HG03108 (cell line): ENCODE results near the gene CD52.
A peak's percentile ranks its signal among the peaks of the same experiment; 100 is the strongest.
"Not testable (repeated sequence)": the region's sequence is repeated elsewhere in the genome, so short reads cannot be mapped to it uniquely, and the experiment has no call there.

Experiments
- ATAC-seq: cut with Tn5 transposase; IDR thresholded peaks from one replicate; pipeline ENCODE4 v1.9.1; 2021; ENCODE audit warnings: moderate library complexity; ENCODE audit not compliant: unreplicated experiment

The CD52 gene

GRCh38 chr1:26283871-26284596 is 33.7 kb upstream of the CD52 start:
- no peak for ATAC-seq

- ATAC-seq: no peak
Measured at GRCh38 chr1:26284597-26285347, 33.0 kb upstream of the CD52 start.

GRCh38 chr1:26285366-26286063 is 32.2 kb upstream of the CD52 start:
- no peak for ATAC-seq

- ATAC-seq: no peak
Measured at GRCh38 chr1:26286064-26286416, 31.7 kb upstream of the CD52 start.

GRCh38 chr1:26287033-26287711 is 30.6 kb upstream of the CD52 start:
- ATAC-seq: peak; percentile 36

GRCh38 chr1:26287811-26288210 is 29.9 kb upstream of the CD52 start:
- ATAC-seq: no peak

- ATAC-seq: no peak
Measured at GRCh38 chr1:26288311-26288941, 29.3 kb upstream of the CD52 start.

GRCh38 chr1:26289158-26290059 is 28.3 kb upstream of the CD52 start:
- ATAC-seq: no peak

- no peak for ATAC-seq
Measured at GRCh38 chr1:26290122-26290881, 27.5 kb upstream of the CD52 start.

GRCh38 chr1:26290882-26291261 is 26.9 kb upstream of the CD52 start:
- no peak for ATAC-seq

GRCh38 chr1:26291433-26291832 is 26.3 kb upstream of the CD52 start:
- ATAC-seq: no peak

GRCh38 chr1:26291939-26292338 is 25.8 kb upstream of the CD52 start:
- no peak for ATAC-seq

GRCh38 chr1:26292735-26293134 is 25.0 kb upstream of the CD52 start:
- not testable (repeated sequence) for ATAC-seq

GRCh38 chr1:26293911-26294463 is 23.8 kb upstream of the CD52 start:
- no peak for ATAC-seq

- ATAC-seq: no peak
Measured at GRCh38 chr1:26295194-26296138, 22.3 kb upstream of the CD52 start.

- ATAC-seq: no peak
Measured at GRCh38 chr1:26296340-26297056, 21.3 kb upstream of the CD52 start.
